Lower leg skin (tissue), 3 donors: ENCODE data around the gene DNA2.

Source experiments
- POLR2A ChIP-seq, 2 donors: fragments of 450-650 bp; IDR thresholded peaks; one replicate each; pipeline ENCODE4 v1.6.1; 2016 to 2017; ENCODE audit warnings: antibody characterized with exemption in 2 of 2, mild to moderate bottlenecking in 1 of 2, moderate library complexity in 1 of 2
- TF ChIP-seq, protein P1 (sequence below), 3 donors: fragments of 450-650 bp; IDR thresholded peaks; one replicate each; pipeline ENCODE4 v1.5.1; 2016; ENCODE audit warnings: antibody characterized with exemption in 3 of 3, mild to moderate bottlenecking in 3 of 3, moderate library complexity in 2 of 3

DNA sequence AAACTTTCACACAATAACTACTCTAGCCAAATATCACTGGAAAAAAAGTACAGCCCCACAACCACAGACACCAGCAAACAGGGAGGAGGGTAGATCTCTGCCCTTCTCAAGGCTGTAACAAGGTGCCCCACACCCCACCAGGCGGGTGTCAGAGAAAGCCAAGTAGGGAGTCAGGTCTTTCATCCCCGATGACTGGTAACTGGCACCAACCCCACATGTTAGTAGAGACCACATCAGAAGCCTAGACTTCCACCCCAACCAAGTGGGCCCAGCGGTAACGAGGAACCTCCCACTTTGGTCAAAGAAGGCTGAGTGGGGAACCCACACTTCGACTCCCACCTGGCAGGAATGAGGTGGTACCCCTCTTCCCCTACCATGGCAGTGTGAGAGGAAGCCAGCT lies 48.3 kb downstream of the DNA2 start:
- TF ChIP-seq POLR2A (IDR thresholded peaks at IDR 0.05): no peak
- TF ChIP-seq, protein P1, sequence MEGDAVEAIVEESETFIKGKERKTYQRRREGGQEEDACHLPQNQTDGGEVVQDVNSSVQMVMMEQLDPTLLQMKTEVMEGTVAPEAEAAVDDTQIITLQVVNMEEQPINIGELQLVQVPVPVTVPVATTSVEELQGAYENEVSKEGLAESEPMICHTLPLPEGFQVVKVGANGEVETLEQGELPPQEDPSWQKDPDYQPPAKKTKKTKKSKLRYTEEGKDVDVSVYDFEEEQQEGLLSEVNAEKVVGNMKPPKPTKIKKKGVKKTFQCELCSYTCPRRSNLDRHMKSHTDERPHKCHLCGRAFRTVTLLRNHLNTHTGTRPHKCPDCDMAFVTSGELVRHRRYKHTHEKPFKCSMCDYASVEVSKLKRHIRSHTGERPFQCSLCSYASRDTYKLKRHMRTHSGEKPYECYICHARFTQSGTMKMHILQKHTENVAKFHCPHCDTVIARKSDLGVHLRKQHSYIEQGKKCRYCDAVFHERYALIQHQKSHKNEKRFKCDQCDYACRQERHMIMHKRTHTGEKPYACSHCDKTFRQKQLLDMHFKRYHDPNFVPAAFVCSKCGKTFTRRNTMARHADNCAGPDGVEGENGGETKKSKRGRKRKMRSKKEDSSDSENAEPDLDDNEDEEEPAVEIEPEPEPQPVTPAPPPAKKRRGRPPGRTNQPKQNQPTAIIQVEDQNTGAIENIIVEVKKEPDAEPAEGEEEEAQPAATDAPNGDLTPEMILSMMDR (IDR thresholded peaks at IDR 0.05): no peak
